HG03432 (cell line): Measurements from ENCODE around the gene PAK4.

Experiments
- ATAC-seq: cut with Tn5 transposase; IDR thresholded peaks from one replicate; pipeline ENCODE4 v1.9.1; 2021; ENCODE audit warnings: mild to moderate bottlenecking, moderate library complexity; ENCODE audit not compliant: unreplicated experiment

Gene PAK4

DNA sequence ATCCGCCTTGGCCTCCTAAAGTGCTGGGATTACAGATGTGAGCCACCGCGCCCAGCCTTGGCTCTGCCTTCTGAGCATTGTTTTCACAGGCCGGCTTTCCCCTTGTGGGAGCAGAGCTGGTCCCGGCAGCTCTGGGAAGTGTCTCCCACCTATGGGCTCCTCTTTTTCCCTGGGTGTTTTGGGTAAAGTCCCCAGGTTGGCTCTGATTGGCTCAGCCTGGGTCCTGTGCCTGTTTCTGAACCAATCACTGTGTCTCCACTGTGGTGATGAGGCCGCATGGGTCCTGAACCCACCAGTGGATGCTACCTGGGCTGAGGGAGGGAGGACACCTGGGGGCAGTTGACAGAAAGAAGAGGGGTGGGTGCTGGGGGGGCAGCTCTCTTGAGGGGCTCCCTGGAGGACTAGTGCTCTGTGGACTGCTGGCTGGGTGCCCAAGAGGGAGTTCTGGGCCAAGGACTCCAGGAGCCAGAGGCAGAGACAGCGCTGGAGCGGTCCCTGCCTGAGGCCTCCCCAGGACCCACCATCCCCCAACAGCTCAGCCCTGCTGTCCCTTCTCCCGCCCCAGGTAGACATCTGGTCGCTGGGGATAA lies 51.6 kb downstream of the PAK4 start:
- ATAC-seq, result no peak

DNA sequence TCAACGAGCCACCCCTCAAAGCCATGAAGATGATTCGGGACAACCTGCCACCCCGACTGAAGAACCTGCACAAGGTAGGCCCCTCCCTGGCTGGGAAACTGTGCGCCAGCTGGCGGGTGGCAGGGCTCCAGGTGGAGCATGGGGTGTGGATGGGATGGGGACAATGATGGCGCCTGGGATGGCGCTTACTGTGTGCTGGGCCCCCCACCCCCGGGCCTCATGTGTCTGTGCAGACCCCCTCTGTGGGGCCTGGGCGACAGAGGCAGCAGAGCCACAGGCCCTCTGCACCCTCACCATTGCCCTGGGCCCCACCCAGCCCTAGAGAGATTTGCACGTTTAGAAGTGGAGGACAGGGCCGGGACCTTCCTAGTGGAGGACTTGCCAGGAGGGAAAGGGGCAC lies 52.1 kb downstream of the PAK4 start:
- no peak for ATAC-seq

DNA sequence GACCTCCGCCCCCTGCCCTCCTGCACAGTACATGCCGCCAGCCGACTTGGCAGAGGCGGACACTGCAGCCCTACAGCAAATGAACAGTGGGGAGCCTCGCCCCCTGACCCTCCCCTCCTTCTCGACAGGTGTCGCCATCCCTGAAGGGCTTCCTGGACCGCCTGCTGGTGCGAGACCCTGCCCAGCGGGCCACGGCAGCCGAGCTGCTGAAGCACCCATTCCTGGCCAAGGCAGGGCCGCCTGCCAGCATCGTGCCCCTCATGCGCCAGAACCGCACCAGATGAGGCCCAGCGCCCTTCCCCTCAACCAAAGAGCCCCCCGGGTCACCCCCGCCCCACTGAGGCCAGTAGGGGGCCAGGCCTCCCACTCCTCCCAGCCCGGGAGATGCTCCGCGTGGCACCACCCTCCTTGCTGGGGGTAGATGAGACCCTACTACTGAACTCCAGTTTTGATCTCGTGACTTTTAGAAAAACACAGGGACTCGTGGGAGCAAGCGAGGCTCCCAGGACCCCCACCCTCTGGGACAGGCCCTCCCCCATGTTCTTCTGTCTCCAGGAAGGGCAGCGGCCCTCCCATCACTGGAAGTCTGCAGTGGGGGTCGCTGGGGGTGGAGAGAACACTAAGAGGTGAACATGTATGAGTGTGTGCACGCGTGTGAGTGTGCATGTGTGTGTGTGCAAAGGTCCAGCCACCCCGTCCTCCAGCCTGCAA lies 52.9 kb downstream of the PAK4 start:
- ATAC-seq, result no peak

DNA sequence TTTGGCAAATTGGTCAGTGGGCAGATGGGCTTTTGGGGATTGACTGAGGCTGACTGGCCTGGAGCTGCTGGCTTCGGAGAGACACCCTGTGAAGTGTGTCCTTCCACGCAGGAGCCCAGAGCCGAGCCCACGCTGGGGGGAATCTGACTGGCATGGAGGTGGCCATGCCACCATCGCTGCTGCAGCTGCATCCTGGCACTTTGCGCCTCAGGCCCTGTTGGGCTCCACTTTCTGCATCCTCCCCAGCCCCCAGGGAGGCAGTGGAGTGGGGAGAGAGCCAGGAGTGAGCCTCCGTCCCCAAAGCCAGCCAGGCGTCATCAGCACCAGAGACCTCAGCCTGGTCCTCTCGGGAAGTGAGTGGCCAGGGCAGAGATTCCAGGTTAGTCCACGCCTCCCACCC lies 54.2 kb downstream of the PAK4 start:
- ATAC-seq, result no peak

DNA sequence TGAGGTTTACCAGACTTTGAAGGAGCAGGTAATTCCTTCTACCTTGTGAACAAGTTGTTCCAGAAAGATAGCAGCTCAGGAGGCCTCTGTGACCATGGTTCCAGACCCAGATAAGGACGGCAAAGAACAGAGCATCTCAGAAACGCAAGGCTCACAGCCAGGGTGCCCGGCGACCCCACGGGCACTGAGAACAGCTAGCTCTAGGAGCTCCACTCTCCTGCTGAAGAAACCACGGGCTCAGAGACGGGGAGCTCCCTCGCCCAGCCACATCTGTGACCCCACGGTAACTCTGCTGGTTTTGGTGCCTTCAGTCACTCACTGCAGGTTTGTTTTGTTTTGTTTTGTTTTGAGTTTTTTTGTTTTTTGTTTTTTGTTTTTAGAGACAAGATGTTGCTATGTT lies 55.2 kb downstream of the PAK4 start:
- ATAC-seq, result no peak

DNA sequence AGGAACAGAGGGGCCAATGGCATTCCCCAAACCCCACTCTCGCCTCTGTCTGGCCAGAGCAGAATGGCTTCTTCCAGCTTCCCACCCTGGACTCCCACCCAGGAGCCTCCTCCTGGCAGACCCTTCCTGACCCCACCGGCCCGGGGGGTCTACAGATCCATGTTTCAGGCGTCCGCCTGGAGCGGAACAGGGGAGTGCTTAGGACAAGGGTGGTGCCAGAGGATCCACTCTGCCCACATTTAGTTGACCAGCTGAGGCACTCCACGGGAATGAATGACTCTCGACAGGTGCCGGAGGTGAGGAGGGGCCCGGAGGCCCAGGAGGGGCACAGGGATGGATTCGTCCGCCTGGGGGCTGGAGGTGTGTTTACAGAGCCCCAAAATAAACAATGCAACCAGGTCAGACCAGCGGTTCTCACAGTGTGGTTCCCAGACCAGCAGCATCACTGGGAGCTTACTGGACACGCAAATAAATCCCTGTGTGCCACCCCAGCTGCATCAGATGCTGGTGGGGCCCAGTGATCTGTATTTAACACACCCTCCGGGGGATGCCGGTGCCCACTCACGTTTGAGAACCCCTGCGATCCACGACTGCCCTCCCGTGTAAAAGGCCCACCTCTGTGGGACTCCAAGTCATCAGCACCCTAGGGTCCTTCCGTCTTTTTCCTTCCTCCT lies 56.1 kb downstream of the PAK4 start:
- no peak for ATAC-seq

DNA sequence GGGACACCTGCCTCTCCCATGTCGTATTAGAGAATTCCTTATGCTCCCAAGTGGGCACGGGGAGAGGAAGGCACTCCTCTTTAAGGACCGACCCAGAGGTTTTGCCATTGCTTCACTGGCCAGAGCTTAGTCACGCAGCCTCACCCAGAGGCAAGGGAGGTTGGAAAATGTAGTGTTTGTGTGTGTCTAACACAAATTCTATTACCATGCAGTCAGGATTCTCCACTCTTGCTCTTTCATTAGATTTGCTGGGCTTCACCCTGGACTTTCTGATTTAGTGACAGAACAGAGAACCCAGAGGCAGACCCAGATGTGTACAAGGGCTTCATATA lies 56.6 kb downstream of the PAK4 start:
- ATAC-seq, result no peak

DNA sequence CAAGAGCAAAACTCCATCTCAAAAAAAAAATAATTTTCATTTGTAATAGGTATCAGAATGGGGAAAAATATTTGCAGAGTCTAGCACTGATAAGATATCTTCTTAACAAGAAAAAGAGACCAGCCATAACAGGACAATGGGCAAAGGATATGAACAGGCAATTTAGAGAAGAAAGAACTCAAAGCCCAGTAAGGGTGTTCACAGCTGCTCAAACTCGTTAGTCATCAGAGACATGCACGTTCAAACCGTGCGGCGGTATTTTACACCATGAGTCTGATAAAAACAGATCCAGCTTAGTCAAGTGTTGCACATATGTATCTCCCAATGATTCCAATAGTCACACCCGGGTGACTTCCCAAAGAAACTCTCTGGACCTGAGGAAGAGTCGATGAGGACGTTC lies 57.5 kb downstream of the PAK4 start:
- ATAC-seq, result no peak

DNA sequence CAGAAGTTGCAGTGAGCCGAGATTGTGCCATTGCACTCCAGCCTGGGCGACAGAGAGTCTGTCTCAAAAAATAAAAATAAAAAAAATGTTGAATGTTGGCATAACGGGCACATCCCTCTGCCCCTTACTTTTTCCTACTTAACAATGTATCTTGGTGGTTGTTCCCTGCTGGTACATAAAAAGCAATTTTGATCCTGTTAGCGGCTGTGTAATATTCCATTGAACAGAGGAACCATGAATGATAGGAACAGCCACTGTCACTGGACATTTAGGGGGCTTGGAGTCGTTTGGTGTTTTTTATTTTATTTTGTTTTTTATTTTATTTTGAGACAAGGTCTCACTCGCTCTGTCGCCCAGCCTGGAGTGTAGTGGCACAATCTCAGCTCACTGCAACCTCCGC lies 60.8 kb downstream of the PAK4 start:
- no peak for ATAC-seq

DNA sequence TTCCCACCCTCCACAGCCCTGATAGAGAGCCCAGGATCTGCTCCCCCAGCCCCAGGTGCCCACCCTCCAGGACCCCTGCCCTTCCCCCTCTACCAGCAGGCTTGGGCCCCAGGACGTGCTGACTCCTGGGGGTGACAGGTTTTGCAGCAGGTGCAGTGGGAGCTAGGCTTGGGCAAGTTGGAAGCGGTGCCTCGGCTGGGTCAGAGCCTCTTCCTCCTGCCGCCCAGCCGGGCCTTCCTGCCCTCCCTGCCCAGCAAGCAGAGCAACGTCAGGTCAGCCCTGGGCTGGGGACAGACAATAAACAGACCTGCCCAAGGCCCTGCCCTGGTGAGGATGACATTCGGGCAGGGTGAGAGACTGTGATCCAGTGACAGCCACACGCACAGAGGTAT lies 62.0 kb downstream of the PAK4 start:
- no peak for ATAC-seq

DNA sequence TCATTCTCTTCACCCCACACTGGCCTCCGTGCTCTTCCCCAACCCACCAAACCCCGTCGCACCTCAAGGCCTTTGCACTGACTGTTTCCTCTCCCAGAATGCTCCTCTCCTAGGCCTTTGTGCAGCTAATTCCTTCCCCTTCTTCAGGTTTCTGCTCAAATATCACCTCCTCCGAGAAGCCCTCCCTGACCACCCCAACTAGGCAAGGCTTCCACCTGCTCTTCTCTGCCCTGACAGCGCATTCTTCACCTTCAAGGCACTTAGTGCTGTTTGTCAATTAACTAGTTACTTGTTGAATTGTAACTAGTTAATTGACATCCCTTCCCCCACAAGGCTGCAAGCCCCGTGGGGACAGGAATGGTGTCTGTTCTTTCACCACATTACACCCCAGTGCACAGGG lies 63.4 kb downstream of the PAK4 start:
- no peak for ATAC-seq

DNA sequence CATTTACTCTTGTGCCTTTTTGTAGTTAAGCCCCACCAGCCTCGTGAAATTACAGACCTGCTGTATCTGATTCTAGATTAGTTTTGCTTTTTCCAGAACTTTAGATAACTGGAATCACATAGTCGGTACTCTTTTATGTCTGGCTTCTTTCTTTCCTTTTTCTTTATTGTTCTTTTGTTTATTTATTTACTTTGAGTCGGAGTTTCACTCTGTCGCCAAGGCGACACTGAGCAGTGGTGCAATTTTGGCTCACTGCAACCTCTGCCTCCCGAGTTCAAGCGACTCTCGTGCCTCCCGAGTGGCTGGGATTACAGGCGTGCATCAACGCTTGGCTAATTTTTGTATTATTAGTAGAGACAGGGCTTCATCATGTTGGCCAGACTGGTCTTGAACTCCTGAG lies 65.2 kb downstream of the PAK4 start:
- ATAC-seq, result no peak

DNA sequence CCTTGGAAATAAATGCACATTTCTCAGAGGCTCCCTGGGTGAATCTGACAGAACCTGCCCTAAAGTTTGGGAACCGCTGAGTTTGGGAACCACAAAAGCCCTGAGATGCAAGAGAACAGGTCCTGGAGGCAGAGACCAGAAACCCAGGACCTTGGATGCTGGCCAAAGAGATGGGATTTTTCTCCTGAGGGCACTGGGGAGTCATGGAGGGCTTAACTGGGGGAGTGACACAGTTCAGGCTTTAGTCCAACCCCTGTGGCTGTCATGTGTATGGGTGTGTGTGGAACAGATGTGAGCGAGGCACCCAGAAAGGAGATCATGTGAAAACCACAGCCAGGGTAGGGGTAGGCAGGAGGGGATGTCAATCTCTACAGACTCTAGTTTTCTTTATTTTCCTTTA lies 67.3 kb downstream of the PAK4 start:
- ATAC-seq, result no peak

DNA sequence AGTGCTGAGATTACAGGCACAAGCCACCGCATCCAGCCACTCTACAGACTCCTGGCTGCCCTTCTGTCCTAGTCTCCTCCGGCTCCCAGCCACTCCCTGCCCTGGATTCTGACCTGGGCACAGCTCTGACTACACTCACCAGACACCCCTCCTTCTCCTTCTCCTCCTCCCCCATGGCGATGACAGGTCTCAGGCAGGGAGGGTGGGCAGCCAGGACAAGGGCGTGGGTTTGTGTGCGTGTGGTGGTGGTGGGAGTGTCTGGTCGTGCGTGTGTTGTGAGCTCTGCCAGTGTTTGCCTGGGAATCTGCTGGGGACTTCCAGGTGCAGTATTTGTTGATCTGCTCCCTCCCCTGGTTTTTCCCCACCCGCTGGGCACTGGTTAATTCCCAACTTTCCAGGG lies 68.2 kb downstream of the PAK4 start:
- ATAC-seq, result no peak

DNA sequence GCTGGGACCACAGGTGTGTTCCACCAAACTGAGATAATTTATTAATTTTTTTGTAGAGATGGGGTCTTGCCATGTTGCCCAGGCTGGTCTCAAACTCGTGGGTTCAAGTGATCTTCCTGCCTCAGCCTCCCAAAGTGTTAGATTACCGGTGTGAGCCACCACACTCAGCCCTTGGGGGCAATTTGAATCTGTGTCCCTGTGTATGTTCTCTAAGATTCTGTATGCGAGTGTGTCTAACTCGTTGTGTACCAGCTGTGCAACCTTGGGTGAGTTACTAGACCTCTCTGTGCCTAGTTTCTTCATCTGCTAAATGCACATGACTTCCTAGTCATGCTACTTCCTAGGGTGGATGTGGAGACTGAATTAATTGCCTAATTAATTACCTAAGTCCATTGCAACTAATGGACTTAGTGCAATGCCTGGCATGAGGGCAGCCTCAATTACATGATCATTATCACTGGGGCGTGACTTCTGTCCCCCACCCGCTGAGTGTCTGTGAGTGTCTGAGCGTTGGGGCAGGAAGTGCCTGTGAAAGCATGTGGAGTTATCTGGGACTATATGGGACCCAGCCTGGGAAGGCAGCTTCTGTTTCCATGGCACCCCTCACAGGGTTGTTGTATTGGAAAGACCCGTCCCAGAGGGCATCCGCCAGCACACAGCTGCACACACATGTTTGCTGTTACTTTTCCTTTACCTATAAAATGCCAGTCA lies 69.4 kb downstream of the PAK4 start:
- ATAC-seq, result no peak

DNA sequence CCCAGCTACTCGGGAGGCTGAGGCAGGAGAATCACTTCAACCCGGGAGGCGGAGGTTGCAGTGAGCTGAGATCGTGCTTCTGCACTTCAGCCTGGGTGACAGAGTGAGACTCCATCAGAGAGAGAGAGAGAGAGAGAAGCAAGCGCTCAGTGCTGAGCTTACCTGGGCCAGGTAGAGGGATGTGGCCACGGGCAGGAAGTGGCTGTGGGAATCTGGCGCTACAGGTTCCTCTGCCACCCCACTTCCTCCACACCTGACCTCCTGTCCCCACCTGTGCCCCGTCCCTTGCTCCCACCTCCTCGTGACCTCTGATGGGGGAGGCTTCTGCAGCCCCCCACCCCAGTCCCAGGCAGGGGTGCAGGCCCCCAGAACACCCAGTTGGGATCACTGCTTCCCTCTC lies 70.2 kb downstream of the PAK4 start:
- no peak for ATAC-seq

DNA sequence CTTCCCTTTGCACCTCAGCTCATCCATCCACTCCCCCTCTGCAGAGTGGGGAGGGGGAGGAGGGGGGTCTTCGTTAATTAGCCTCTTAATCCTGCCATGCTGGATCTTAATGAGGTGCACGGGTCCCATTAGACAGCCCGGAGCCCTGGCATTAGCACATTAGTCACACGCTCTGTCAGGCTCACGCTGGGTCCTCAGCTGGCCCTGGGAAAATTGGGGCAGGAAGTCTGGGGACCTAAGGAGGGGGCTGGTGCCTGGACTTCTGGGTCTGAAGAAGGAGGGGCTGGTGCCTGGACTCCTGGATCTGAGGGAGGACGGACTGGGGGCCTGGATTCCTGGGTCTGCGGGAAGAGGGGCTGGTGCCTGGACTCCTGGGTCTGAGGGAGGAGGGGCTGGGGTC lies 70.7 kb downstream of the PAK4 start:
- ATAC-seq, result no peak

DNA sequence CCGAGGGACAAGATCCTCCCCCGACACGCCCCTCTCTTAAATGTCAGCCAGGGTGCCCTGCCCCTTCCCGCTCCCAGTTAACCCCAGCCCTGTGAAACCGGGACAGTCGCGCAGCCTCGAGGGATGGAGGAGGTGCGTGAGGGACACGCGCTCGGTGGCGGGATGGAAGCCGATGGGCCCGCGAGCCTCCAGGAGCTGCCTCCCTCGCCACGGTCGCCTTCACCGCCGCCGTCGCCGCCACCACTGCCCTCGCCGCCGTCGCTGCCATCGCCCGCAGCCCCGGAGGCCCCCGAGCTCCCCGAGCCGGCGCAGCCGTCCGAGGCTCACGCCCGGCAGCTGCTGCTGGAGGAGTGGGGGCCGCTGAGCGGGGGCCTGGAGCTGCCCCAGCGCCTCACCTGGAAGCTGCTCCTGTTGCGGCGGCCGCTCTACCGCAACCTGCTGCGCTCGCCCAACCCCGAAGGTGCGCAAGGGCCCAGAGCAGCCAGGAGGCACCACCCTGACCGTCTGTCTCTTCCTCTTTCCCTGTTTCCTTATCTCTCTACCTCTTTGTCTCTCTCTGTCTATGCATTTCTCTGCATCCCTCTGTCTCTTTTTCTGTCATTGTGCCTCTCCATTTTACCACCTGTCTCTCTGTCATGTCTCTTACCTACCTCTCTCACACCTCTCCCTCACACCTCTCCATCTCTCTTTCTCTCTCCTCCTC lies 71.4 kb downstream of the PAK4 start, which contains the start of gene NCCRP1:
Gene NCCRP1, plus strand, starts transcription at position 105 of the 703 bp plus-strand sequence. Its CDS starts 19 bp downstream, at position 124.
- ATAC-seq, result no peak

DNA sequence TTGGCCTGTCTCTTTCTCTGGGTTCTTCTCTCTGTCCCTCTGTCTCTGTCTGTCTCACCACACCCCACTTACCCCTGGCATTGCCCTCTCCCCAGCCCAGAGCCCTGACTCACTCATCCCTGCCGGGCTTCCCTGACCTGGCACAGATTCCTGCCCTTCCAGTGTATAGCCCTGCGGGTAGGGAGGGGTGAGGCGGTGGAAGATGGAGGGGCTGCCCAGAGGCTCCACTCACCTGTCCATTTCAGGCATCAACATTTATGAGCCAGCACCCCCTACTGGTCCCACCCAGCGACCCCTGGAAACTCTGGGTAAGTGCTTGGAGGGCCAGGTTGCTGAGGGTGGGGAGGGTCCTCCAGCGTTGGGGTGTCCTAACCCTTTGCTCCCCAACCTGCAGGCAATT lies 72.2 kb downstream of the PAK4 start:
- no peak for ATAC-seq

DNA sequence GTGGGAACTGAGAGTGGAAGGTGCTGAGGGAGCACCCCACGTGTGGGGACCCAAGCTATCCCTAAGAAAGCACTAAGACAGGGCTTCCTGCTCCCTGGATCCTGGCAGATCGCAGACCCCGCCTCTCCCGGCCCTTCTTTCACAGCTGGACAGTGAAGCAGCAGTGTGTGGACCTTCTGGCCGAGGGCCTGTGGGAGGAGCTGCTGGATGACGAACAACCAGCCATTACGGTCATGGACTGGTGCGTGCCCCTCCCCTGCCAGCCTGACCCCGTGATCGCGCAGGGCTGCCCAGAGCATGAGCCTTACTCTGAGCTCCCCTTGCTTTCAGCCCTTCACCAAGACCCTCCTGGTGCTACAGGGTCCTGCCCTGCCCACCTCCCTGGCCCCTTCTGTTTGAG lies 73.4 kb downstream of the PAK4 start:
- ATAC-seq, result no peak

DNA sequence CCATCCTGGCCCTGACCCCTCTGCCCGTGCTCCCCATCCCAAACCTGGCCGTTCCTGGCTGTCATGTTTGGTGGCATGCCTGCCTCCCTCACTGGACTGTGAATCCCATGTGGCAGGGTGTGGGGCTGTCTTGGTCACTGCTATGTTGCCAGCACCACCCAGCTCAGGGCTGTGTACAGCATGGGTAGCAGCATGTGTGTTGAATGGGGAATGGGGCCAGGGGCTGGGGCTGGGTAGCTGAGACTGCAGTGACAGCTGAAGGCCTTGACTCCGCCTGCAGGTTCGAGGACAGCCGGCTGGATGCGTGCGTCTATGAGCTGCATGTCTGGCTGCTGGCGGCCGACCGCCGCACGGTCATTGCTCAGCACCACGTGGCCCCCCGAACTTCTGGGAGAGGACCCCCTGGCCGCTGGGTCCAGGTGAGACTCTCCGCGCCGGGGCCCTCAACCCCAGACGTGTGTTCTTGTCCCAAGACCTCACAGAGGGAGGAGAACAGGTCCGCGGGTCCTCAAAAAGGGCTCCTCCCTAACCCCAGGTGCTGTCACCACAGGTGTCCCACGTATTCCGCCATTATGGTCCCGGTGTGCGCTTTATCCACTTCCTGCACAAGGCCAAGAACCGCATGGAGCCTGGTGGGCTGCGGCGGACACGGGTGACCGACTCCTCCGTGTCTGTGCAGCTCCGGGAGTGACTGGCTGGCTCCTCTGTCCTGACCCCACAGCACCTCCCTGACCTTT lies 74.6 kb downstream of the PAK4 start:
- ATAC-seq, result no peak
